Transverse colon (tissue), 3 donors: ENCODE measurements around the gene WDR49.

Experiments used
- POLR2A ChIP-seq: fragments of 450-650 bp; IDR thresholded peaks from one replicate; pipeline ENCODE4 v1.6.1; 2016; ENCODE audit warnings: antibody characterized with exemption, mild to moderate bottlenecking, moderate library complexity
- POLR2AphosphoS5 ChIP-seq, 3 donors: sonication (generic); formaldehyde crosslinking; IDR thresholded peaks; one replicate each; pipeline ENCODE4 v1.6.1; 2016; ENCODE audit warnings: antibody characterized with exemption in 3 of 3

DNA sequence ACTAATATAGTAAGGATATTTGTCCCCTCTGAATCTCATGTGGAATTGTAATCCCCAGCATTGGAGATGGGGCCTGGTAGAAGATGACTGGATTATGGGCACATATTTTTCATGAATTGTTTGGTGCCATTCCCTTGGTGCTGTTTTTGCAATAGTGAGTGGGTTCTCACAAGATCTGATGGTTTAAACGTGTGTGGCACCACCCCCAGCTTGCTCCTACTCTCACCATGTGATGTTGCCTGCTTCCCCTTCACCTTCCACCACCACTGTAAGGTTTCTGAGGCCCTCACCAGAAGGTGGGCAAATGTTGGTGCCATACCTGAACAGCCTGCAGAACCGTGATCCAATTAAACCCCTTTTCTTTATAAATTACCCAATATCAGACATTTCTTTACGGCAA, 151.8 kb downstream of the WDR49 start:
- TF ChIP-seq POLR2AphosphoS5 (IDR thresholded peaks at IDR 0.05) (no peak), POLR2A (no peak)
